Measurements from ENCODE around the gene NFAM1.

Gene NFAM1

DNA sequence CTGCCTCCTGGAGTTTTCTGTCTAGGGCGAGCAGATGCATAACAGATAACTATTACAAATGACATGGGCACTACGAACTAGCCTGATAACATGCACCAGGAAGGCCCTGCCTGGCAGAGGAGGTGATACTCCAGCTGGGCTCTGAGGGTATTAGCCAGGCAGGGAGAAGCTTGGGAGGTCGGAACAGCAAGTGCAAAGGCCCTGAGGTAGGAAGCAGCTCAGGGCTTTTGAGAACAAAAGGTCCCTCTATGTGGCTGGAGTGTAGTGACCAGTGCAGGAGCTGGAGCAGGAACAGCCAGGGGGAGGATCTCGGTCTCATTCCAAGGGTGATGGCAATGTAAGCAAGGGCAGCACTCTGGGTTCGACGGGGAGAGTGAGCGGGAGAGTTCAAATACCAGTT, 100.1 kb downstream of the NFAM1 start:
- no peak for DNase-seq

DNA sequence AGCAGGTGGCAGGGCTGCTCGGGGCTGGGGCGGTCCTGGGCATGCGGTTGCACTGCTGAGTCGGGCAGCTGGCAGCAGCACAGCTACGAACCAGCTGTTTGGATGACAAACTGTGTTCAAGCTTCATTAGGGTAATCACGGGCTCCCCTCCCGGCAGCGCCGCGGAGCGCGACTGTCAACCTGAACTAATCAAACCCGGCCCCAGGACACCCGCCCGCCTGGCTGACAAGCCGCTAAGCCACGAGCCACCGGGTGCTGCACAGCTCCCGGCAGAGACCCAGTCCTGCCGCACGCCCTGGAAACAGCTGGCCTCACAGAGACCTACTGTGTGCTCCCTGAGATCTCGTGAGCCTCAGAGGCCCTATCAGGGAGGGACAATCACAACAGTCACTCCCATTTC, 101.2 kb downstream of the NFAM1 start:
- DNase-seq = no peak
